IMR-90 (cell line): Measurements from ENCODE around the gene TEX2. TPM values are rescaled to one million over a fixed set of nuclear protein-coding genes. Genes with fewer than 3 reads are reported as not detected.

Experiments
- ATAC-seq: fragments of 200-7000 bp; cut with Tn5 transposase; 2 replicates; pipeline ENCODE4 v1.9.1; 2020; ENCODE audit warnings: low read depth, mild to moderate bottlenecking, moderate library complexity
- BruUV-seq: library from RNA; stranded (reverse); fragments of 400-500 nt; replicated peaks from 2 replicates; lab custom pipeline; 2021; lab: Mats Ljungman, UMichigan
- CTCF ChIA-PET: fragments of 300-600 bp; formaldehyde crosslinking; extraction: SDS; loops from one replicate; lab custom pipeline; 2021; ENCODE audit warnings: antibody characterized with exemption; lab: Yijun Ruan, JAX
- POLR2A ChIA-PET: fragments of 300-600 bp; sonication (Branson Sonifier 250); formaldehyde crosslinking; loops from one replicate; lab custom pipeline; 2022; ENCODE audit warnings: antibody characterized with exemption; ENCODE audit not compliant: unreplicated experiment; lab: Charles Lee
- DNase-seq: peaks from one replicate; pipeline ENCODE4 v3.0.0; 2013
- H2AFZ ChIP-seq: replicated peaks from 2 replicates; pipeline ENCODE3; 2013; ENCODE audit warnings: low read length, mild to moderate bottlenecking; ENCODE audit not compliant: poor library complexity
- H2AK5ac ChIP-seq: 2 replicates; pipeline ENCODE4 v1.6.1; 2013; ENCODE audit warnings: low read depth, low read length, inconsistent platforms
- H2AK9ac ChIP-seq: replicated peaks from 2 replicates; pipeline ENCODE3; 2013; ENCODE audit warnings: mild to moderate bottlenecking, low read depth, low read length, moderate library complexity; ENCODE audit not compliant: poor library complexity
- H2BK120ac ChIP-seq: 2 replicates; pipeline ENCODE4 v1.6.1; 2013; ENCODE audit warnings: low read depth, low read length, inconsistent platforms
- H2BK15ac ChIP-seq: 3 replicates; pipeline ENCODE4 v1.6.1; 2013; ENCODE audit warnings: low read depth, low read length, inconsistent platforms
- H2BK20ac ChIP-seq: 2 replicates; pipeline ENCODE4 v1.6.1; 2013; ENCODE audit warnings: low read depth, mild to moderate bottlenecking, inconsistent platforms, low read length, moderate library complexity
- H2BK5ac ChIP-seq: 2 replicates; pipeline ENCODE4 v1.6.1; 2013; ENCODE audit warnings: mild to moderate bottlenecking, low read depth, low read length, inconsistent platforms; ENCODE audit not compliant: poor library complexity, severe bottlenecking
- H3K14ac ChIP-seq: replicated peaks from 2 replicates; pipeline ENCODE4 v1.6.1; 2013; ENCODE audit warnings: low read depth, low read length, inconsistent platforms
- H3K18ac ChIP-seq: 2 replicates; pipeline ENCODE4 v1.6.1; 2013; ENCODE audit warnings: low read depth, low read length, control low read depth
- H3K23ac ChIP-seq: 2 replicates; pipeline ENCODE4 v1.6.1; 2013; ENCODE audit warnings: low read depth, low read length, inconsistent platforms
- H3K27ac ChIP-seq: 2 replicates; pipeline ENCODE4 v1.5.1; 2013; ENCODE audit warnings: mild to moderate bottlenecking, control low read depth, low read length; ENCODE audit not compliant: insufficient read depth
- H3K27me3 ChIP-seq: 2 replicates; pipeline ENCODE4 v1.6.1; 2013; ENCODE audit warnings: low read length; ENCODE audit not compliant: control insufficient read depth, insufficient read depth
- H3K36me3 ChIP-seq: 2 replicates; pipeline ENCODE4 v1.6.1; 2013; ENCODE audit warnings: low read length, mixed read lengths; ENCODE audit not compliant: control insufficient read depth, insufficient read depth
- H3K4ac ChIP-seq: 2 replicates; pipeline ENCODE4 v1.6.1; 2013; ENCODE audit warnings: low read depth, low read length, inconsistent platforms
- H3K4me1 ChIP-seq: 2 replicates; pipeline ENCODE4 v1.6.1; 2013; ENCODE audit warnings: low read length, mixed read lengths; ENCODE audit not compliant: control insufficient read depth, insufficient read depth
- H3K4me2 ChIP-seq: 2 replicates; pipeline ENCODE4 v1.6.1; 2013; ENCODE audit warnings: low read depth, mild to moderate bottlenecking, control low read depth, low read length, moderate library complexity
- H3K4me3 ChIP-seq: 2 replicates; pipeline ENCODE4 v1.5.1; 2013; ENCODE audit warnings: low read depth, mild to moderate bottlenecking, control low read depth, low read length, moderate library complexity; ENCODE audit not compliant: insufficient read depth
- H3K56ac ChIP-seq: 2 replicates; pipeline ENCODE4 v1.6.1; 2013; ENCODE audit warnings: low read length, inconsistent platforms; ENCODE audit not compliant: insufficient read depth; ENCODE audit errors: extremely low read depth
- H3K79me1 ChIP-seq, 2 experiments: 2 replicates each; pipeline ENCODE4 v1.6.1; 2013; ENCODE audit warnings: low read length in 2 of 2, inconsistent platforms in 1 of 2, low read depth in 1 of 2
- H3K9ac ChIP-seq: 2 replicates; pipeline ENCODE4 v1.6.1; 2013; ENCODE audit warnings: low read depth, low read length, control low read depth
- H3K9me1 ChIP-seq: 2 replicates; pipeline ENCODE4 v1.6.1; 2013; ENCODE audit warnings: low read length, inconsistent platforms; ENCODE audit not compliant: insufficient read depth
- H3K9me3 ChIP-seq: 2 replicates; pipeline ENCODE4 v1.6.1; 2013; ENCODE audit warnings: low read length; ENCODE audit not compliant: control insufficient read depth, insufficient read depth
- H4K20me1 ChIP-seq: 2 replicates; pipeline ENCODE4 v1.6.1; 2013; ENCODE audit warnings: low read length, inconsistent platforms; ENCODE audit not compliant: insufficient read depth
- H4K5ac ChIP-seq: 2 replicates; pipeline ENCODE4 v1.6.1; 2013; ENCODE audit warnings: mild to moderate bottlenecking, low read depth, low read length, control low read depth
- H4K8ac ChIP-seq, 2 experiments: 2 replicates each; pipeline ENCODE4 v1.6.1; 2013; ENCODE audit warnings: low read depth in 2 of 2, low read length in 2 of 2, control low read depth in 1 of 2, inconsistent platforms in 1 of 2
- H4K91ac ChIP-seq: 2 replicates; pipeline ENCODE4 v1.6.1; 2013; ENCODE audit warnings: low read depth, low read length, inconsistent platforms; ENCODE audit not compliant: insufficient read depth
- CHD1 ChIP-seq: IDR thresholded peaks from 2 replicates; pipeline ENCODE4 v1.6.1; 2012; ENCODE audit warnings: low read depth, low read length, improper control_type of control experiment
- FOS ChIP-seq: fragments of 150-350 bp; IDR thresholded peaks from 2 replicates; pipeline ENCODE4 v1.6.1; 2016; ENCODE audit warnings: low read depth, low read length
- MAFK ChIP-seq: IDR thresholded peaks from 2 replicates; pipeline ENCODE4 v1.6.1; 2012; ENCODE audit warnings: low read depth, low read length, improper control_type of control experiment
- NFE2L2 ChIP-seq: fragments of 150-350 bp; IDR thresholded peaks from 2 replicates; pipeline ENCODE4 v1.6.1; 2016; ENCODE audit warnings: low read depth, mild to moderate bottlenecking, low read length
- RCOR1 ChIP-seq: IDR thresholded peaks from 2 replicates; pipeline ENCODE4 v1.6.1; 2012; ENCODE audit warnings: mild to moderate bottlenecking, low read length, improper control_type of control experiment; ENCODE audit not compliant: insufficient replicate concordance
- SMC3 ChIP-seq: fragments of 150-350 bp; IDR thresholded peaks from 2 replicates; pipeline ENCODE4 v1.6.1; 2016; ENCODE audit warnings: low read depth, mild to moderate bottlenecking, antibody characterized with exemption, low read length, moderate library complexity
- WGBS, 2 experiments: methylation state at CpG; one replicate each; pipeline versions ENCODE4 v1.1.5 to v1.1.7; 2013; ENCODE audit warnings: missing lambda C conversion rate in 2 of 2; ENCODE audit not compliant: insufficient read length in 1 of 2; ENCODE audit errors: extremely low coverage in 2 of 2; 5-methylcytosine and 5-hydroxymethylcytosine counted together
- dilution Hi-C: fragments of 300-500 bp; cut with HindIII; formaldehyde crosslinking; loops from one replicate; pipeline ENCODE4 v1.14.3; 2018; ENCODE audit warnings: low sequenced_read_pairs; ENCODE audit not compliant: unreplicated experiment
- in situ Hi-C: fragments of 300-500 bp; cut with MboI; formaldehyde crosslinking; loops from 3 replicates; pipeline ENCODE4 v1.14.3; 2019; ENCODE audit warnings: low sequenced_read_pairs, inconsistent platforms, mixed read lengths
- intact Hi-C: fragments of 100-400 bp; cut with micrococcal nuclease; formaldehyde crosslinking; loops from 2 replicates; pipeline ENCODE4 v1.10.0; 2022
- polyA plus RNA-seq, 3 experiments: library from polyadenylated mRNA; depleted of rRNA; stranded (reverse); fragments of >200 nt; gene quantifications; 2 replicates each; pipeline ENCODE4 v1.2.3, GENCODE V29; 2012; ENCODE audit warnings: low replicate concordance in 1 of 3
- total RNA-seq: library from RNA; depleted of rRNA; stranded (reverse); fragments of >200 nt; gene quantifications from 2 replicates; pipeline ENCODE4 v1.2.3, GENCODE V29; 2012

TEX2 gene
- total and polyA plus RNA-seq, 2 of the 4 experiments (the other 2 are of a cell fraction): 18.2 to 21.9 TPM

DNA sequence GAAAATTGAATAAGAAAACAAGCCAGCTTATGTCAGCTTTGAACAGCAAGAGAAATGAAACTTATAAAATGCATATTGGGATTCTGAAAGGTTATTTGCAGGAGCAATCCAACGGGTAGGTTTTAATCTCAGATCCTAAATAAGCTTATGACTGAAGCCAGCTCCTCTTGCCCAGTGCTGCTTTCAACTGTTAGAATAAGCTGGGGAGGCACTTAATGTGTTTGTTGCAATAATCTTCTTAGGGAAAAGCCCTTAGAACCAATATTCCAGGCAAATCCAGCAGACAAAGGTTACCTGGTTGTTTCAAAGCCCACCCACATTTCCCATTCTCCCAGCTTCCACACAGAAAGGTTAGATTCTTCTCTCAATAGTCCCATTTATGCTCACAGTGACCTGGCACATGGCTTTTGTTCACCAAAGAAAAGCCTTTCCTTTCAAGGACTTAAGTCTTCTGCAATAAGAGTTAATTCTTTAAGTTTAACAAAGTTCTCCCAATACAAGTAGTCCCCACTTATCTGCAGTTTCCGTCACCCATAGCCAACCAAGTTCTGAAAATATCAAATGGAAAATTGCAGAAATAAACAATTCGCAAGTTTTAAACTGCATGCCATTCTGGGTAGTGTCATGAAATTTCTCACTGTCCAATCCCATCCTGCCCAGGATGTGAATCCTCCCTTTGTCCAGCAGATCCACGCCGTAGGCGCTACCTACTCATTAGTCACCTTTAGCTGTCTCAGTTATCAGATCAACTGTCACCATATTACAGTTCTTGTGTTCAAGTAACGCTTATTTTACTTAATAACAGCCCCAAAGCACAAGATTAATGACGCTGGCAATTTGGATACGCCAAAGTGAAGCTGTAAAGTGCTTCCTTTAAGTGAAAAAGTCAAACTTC, 5.9 kb downstream of the TEX2 start:
- no TSS peak for BruUV-seq
- Histone ChIP-seq H4K91ac (no peak overlapping the region), H3K27ac (no peak overlapping the region), H2AK5ac (no peak overlapping the region), H3K18ac (no peak overlapping the region), H3K9ac (no peak overlapping the region), H3K4ac (no peak overlapping the region), H3K56ac (no peak overlapping the region), H2BK20ac (no peak overlapping the region), H2AFZ (no peak overlapping the region), H3K4me1 (peaks cover 8% of the 10 kb centered on the region), H2BK15ac (no peak overlapping the region), H3K4me2 (no peak overlapping the region), H3K14ac (no peak overlapping the region), H3K9me1 (0 out of 2 replicates have a peak, but pooled peaks cover 3% of the 10 kb centered on the region), H2AK9ac (no peak overlapping the region), H4K8ac (no peak overlapping the region), H2BK5ac (no peak overlapping the region), H4K5ac (no peak overlapping the region), H3K27me3 (no peaks in the 10 kb centered on the region), H4K20me1 (peaks cover 16% of the 10 kb centered on the region), H3K4me3 (no peak overlapping the region), H2BK120ac (no peak overlapping the region), H3K79me1 (peaks cover 64 to 68% of the 10 kb centered on the region in 2 experiments), H3K9me3 (no peaks in the 10 kb centered on the region), H3K36me3 (no peaks in the 10 kb centered on the region), H3K23ac (no peak overlapping the region)
- WGBS, 2 experiments: 80% methylated on average over 2 of the region's 9 CpGs; no CpG with 5 or more reads in 1 of the 2 experiments
- in situ Hi-C loops: no loop called here
- dilution Hi-C loops: no loop called here
- intact Hi-C loops: no loop called here
- ATAC-seq (peak; percentile 16; the same call in 1 of the 2 replicates), DNase-seq (peak; percentile 16)
- TF ChIP-seq MAFK (no peak), SMC3 (no peak), NFE2L2 (no peak), RCOR1 (no peak), CHD1 (no peak), FOS (no peak)
- ChIA-PET POLR2A (interaction anchor here (0.6 kb wide), 1 partner anchor 111 kb away, joined by 4 read pairs; no protein-coding TSS in a partner anchor), CTCF (no interaction called here)
